WTC11 (cell line): ENCODE measurements around the gene RFX4. TPM values are rescaled to one million over a fixed set of nuclear protein-coding genes. Genes with fewer than 3 reads are reported as not detected.

ENCODE experiments used
- ATAC-seq: fragments of 200-7000 bp; cut with Tn5 transposase; 2 replicates; pipeline ENCODE4 v1.10.0; 2021; ENCODE audit warnings: mild to moderate bottlenecking, moderate library complexity
- CTCF ChIA-PET: fragments of 300-600 bp; sonication (Branson Sonifier 250); formaldehyde crosslinking; loops from one replicate; lab custom pipeline; 2021; ENCODE audit warnings: antibody characterized with exemption; lab: Charles Lee
- POLR2A ChIA-PET: fragments of 350-600 bp; sonication (Branson Sonifier 250); formaldehyde crosslinking; loops from one replicate; lab custom pipeline; 2021; ENCODE audit warnings: antibody characterized with exemption; lab: Charles Lee
- DNase-seq: peaks from one replicate; pipeline ENCODE4 v3.0.0; 2021; ENCODE audit warnings: low spot score
- H3K27ac Mint-ChIP-seq: 2 replicates; pipeline ENCODE4 v1.8.0; 2021; ENCODE audit warnings: mixed read lengths
- H3K27me3 Mint-ChIP-seq: 2 replicates; pipeline ENCODE4 v1.8.0; 2021; ENCODE audit warnings: low read depth, mild to moderate bottlenecking, moderate library complexity, mixed read lengths
- H3K36me3 Mint-ChIP-seq: 2 replicates; pipeline ENCODE4 v1.8.0; 2021; ENCODE audit warnings: mixed read lengths
- H3K4me1 Mint-ChIP-seq: 2 replicates; pipeline ENCODE4 v1.8.0; 2022; ENCODE audit warnings: mixed read lengths
- H3K4me3 Mint-ChIP-seq: 2 replicates; pipeline ENCODE4 v1.8.0; 2021; ENCODE audit warnings: mild to moderate bottlenecking, moderate library complexity, mixed read lengths
- H3K9me3 Mint-ChIP-seq: 2 replicates; pipeline ENCODE4 v1.8.0; 2021; ENCODE audit warnings: mixed read lengths
- AFF4 ChIP-seq: sonication (generic); formaldehyde crosslinking; IDR thresholded peaks from 2 replicates; pipeline ENCODE4 v1.8.1; 2023; ENCODE audit warnings: mild to moderate bottlenecking, missing genetic modification reagents, borderline replicate concordance
- ATF3 ChIP-seq: sonication (generic); formaldehyde crosslinking; conservative IDR thresholded peaks from 2 replicates; pipeline ENCODE4 v1.8.1; 2022; ENCODE audit warnings: mild to moderate bottlenecking, missing genetic modification reagents
- CDX4 ChIP-seq: fragments of 250-450 bp; sonication (Bioruptor Pico); IDR thresholded peaks from 2 replicates; pipeline ENCODE4 v1.9.0; 2021; ENCODE audit warnings: moderate library complexity, mild to moderate bottlenecking, inconsistent platforms, borderline replicate concordance
- GRHL2 ChIP-seq: fragments of 250-450 bp; sonication (Bioruptor Pico); IDR thresholded peaks from 2 replicates; pipeline ENCODE4 v1.8.0; 2022; ENCODE audit warnings: mild to moderate bottlenecking, moderate library complexity; ENCODE audit not compliant: insufficient replicate concordance, severe bottlenecking
- HMGA2 ChIP-seq: fragments of 250-450 bp; sonication (Bioruptor Pico); IDR thresholded peaks from 2 replicates; pipeline ENCODE4 v1.4.0; 2021; ENCODE audit warnings: mild to moderate bottlenecking, moderate library complexity
- RELA ChIP-seq: sonication (generic); formaldehyde crosslinking; IDR thresholded peaks from 2 replicates; pipeline ENCODE4 v1.8.1; 2022; ENCODE audit warnings: missing genetic modification reagents, mild to moderate bottlenecking, borderline replicate concordance
- ZNF416 ChIP-seq: fragments of 250-450 bp; sonication (Bioruptor Pico); IDR thresholded peaks from 2 replicates; pipeline ENCODE4 v1.9.0; 2021; ENCODE audit warnings: mild to moderate bottlenecking, inconsistent platforms
- ZNF425 ChIP-seq: fragments of 250-450 bp; sonication (Bioruptor Pico); conservative IDR thresholded peaks from 2 replicates; pipeline ENCODE4 v1.9.0; 2021; ENCODE audit warnings: mild to moderate bottlenecking
- ZNF532 ChIP-seq: fragments of 250-450 bp; sonication (Bioruptor Pico); IDR thresholded peaks from 2 replicates; pipeline ENCODE4 v1.9.0; 2021; ENCODE audit warnings: mild to moderate bottlenecking, borderline replicate concordance
- total RNA-seq: library from RNA; stranded (reverse); gene quantifications from 3 replicates; pipeline ENCODE4 v1.2.3, GENCODE V29; 2021

Gene RFX4
- total RNA-seq, 1 experiment from 2014 or later = 0.26 TPM

- no peak for DNase-seq
Measured at GRCh38 chr12:106671840-106672239, 89.0 kb downstream of the RFX4 start.

More at GRCh38 chr12:106671840-106672239, 89.0 kb downstream of the RFX4 start:
- CTCF ChIA-PET = interaction anchor here (0.9 kb wide), 1 partner anchor 51 kb away, joined by 4 read pairs; no protein-coding TSS in a partner anchor
- peaks cover 24% of the 10 kb centered on the region for H3K4me1 Mint-ChIP-seq
- no peaks in the 10 kb centered on the region; the same call in 1 of the 2 replicates for H3K27me3 Mint-ChIP-seq
- ATAC-seq = no peak
- no peaks in the 10 kb centered on the region for H3K9me3 Mint-ChIP-seq
- no peak overlapping the region for H3K27ac Mint-ChIP-seq
- TF ChIP-seq ZNF425 (no peak), ZNF416 (CRISPR knock-in tag) (no peak), AFF4 (CRISPR knock-in tag) (no peak), ZNF532 (CRISPR knock-in tag) (no peak), HMGA2 (CRISPR knock-in tag) (no peak), ATF3 (CRISPR knock-in tag) (no peak), CDX4 (CRISPR knock-in tag) (no peak), RELA (CRISPR knock-in tag) (no peak), GRHL2 (CRISPR knock-in tag) (no peak)
- POLR2A ChIA-PET = no interaction called here
- no peak overlapping the region for H3K4me3 Mint-ChIP-seq
- no peaks in the 10 kb centered on the region for H3K36me3 Mint-ChIP-seq
